Erythroblast (primary cell): Measurements from ENCODE around the gene CLIP4.

ENCODE experiments used
- GATA1 ChIP-seq: IDR thresholded peaks from 2 replicates; pipeline ENCODE4 v1.6.1; 2011; ENCODE audit warnings: low read depth, mild to moderate bottlenecking, control low read depth, low read length, moderate library complexity
- POLR2A ChIP-seq: IDR thresholded peaks from 2 replicates; pipeline ENCODE4 v1.6.1; 2011; ENCODE audit warnings: mild to moderate bottlenecking, low read length

DNA sequence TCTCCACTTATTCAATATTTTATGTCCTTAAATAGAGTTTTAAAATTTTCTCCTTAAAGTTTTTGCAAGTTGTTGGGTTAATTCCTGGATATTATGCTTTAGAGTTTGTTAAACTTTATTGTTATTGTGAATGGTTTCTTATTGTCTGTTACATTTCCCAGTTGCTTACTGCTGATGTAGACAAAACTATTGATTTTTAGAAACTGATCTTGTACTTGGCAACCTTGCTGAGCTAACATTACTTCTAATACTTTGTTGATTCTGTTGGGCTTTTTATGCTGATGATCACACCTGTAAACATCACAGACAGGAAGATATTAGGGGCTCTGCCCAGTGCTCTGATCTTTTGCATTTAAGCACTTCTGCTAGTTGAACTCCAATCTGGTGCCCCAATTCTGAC is 2.8 kb upstream of the CLIP4 start:
- TF ChIP-seq POLR2A, result no peak
- TF ChIP-seq GATA1, result no peak
